Adrenal gland (tissue), 12 donors: ENCODE measurements around the gene LBHD2. TPM values are rescaled to one million over a fixed set of nuclear protein-coding genes. Genes with fewer than 3 reads are reported as not detected.
A peak's percentile ranks its signal among the peaks of the same experiment; 100 is the strongest.
"Not testable (repeated sequence)": the region's sequence is repeated elsewhere in the genome, so short reads cannot be mapped to it uniquely, and the experiment has no call there.

ENCODE experiments used
- DNase-seq, 7 donors: peaks; one replicate each; pipeline ENCODE4 v3.0.0-alpha.2; 2019 to 2020
- H3K27ac ChIP-seq, 5 donors: fragments of 200-600 bp; sonication (generic) in 4 of 5; 1 replicate in 3 of 5; 2 replicates in 2 of 5; pipeline versions ENCODE4 v1.5.1 to v1.8.0; 2016 to 2020; ENCODE audit warnings: mild to moderate bottlenecking in 1 of 5
- H3K27me3 ChIP-seq: fragments of 200-600 bp; 2 replicates; pipeline ENCODE4 v1.8.0; 2021
- H3K36me3 ChIP-seq, 2 donors: fragments of 200-600 bp; replicated peaks in 1 of 2; 1 replicate in 1 of 2; 2 replicates in 1 of 2; pipeline versions ENCODE4 v1.5.1 to v1.8.0; 2018 to 2022
- H3K4me1 ChIP-seq, 2 donors: fragments of 200-600 bp; replicated peaks in 1 of 2; 1 replicate in 1 of 2; 2 replicates in 1 of 2; pipeline versions ENCODE4 v1.5.1 to v1.8.0; 2018 to 2021
- H3K4me3 ChIP-seq, 4 donors: fragments of 200-600 bp; sonication (generic) in 3 of 4; one replicate each; pipeline ENCODE4 v1.5.1; 2016 to 2018
- H3K9me3 ChIP-seq, 3 donors: fragments of 200-600 bp; sonication (generic) in 1 of 3; replicated peaks in 1 of 3; 1 replicate in 2 of 3; 2 replicates in 1 of 3; pipeline versions ENCODE4 v1.5.1 to v1.8.0; 2016 to 2021
- POLR2A ChIP-seq, 2 donors: fragments of 450-650 bp; IDR thresholded peaks; one replicate each; pipeline ENCODE4 v1.6.1; 2017; ENCODE audit warnings: antibody characterized with exemption in 2 of 2, mild to moderate bottlenecking in 2 of 2, moderate library complexity in 1 of 2
- WGBS, 4 donors: extraction: QIAGEN DNeasy Blood & Tissue Kit in 2 of 4; methylation state at CpG; one replicate each; pipeline versions ENCODE4 v1.1.5 to v1.1.7; 2013 to 2017; 5-methylcytosine and 5-hydroxymethylcytosine counted together
- intact Hi-C, 2 donors: fragments of 100-400 bp; cut with DNase I; formaldehyde crosslinking; loops; one replicate each; pipeline versions ENCODE4 v1.14.1 to v1.15.0; 2022 to 2023
- polyA plus RNA-seq, 3 donors: library from polyadenylated mRNA; stranded (reverse); fragments of 200-250 nt in 2 of 3; fragments of 350-450 nt in 1 of 3; fragmentation: Illumina TruSeq in 1 of 3; extraction: RNeasy Lipid Tissue Mini Kit (QIAGEN cat#74804) in 1 of 3; gene quantifications; one replicate each; pipeline ENCODE4 v1.2.3, GENCODE V29; 2013 to 2014
- total RNA-seq, 9 donors: library from RNA; depleted of rRNA in 4 of 9; stranded (reverse); fragments of >200 nt in 4 of 9; fragments of 120-200 nt in 1 of 9; fragmentation: NEBNext Ultra II Directional in 1 of 9; extraction: Animal tissue kit (Norgen Biotek cat#: 25700) in 1 of 9; gene quantifications; one replicate each; pipeline versions ENCODE4 v1.1.0 to v1.2.4, GENCODE V29; 2013 to 2023
- TF ChIP-seq, protein P1 (sequence below), 6 experiments: fragments of 450-650 bp in 4 of 6; fragments of 200-600 bp in 2 of 6; sonication (generic) in 1 of 6; IDR thresholded peaks; 1 replicate in 5 of 6; 2 replicates in 1 of 6; pipeline versions ENCODE4 v1.5.1 to v1.8.0; 2016 to 2021; ENCODE audit warnings: antibody characterized with exemption in 6 of 6, mild to moderate bottlenecking in 2 of 6, moderate library complexity in 1 of 6
- donor health status: healthy with polysubstance abuse.
- donor health status: Bipolar disorder and iron deficiency.
- donor health status: DM: yes; HTN: yes; CAD: no.
- donor health status: DM: no; HTN: no; CAD: no.
- donor health status: DM: no; HTN: no; CAD: no.
- donor health status: DM: yes; HTN: yes; CAD: no.

LBHD2 gene
- total and polyA plus RNA-seq, 12 donors = 2.1 TPM; not detected in 11

DNA sequence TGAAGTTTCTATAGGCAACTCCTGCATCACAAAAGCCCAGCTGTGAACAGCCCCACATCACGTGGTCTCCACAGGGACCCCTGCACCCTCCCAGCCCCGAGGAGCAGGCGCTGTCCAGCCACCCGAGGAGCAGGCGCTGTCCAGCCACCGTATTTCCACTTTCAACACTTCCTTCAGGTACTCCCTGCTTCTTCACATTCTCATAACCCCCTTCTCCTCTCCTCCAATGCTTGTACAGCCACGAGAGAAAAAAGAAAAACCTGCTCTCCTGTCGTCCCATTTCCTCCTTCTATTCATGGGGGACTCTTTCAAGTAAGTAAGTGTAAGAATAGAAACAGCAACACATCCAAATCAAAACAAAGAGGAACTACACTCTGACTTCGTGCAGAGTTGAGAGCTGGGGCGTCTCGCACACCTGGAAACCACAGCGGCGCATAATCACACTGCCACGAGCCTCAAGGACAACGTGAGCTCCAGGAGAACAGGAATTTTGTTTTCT lies 38.6 kb upstream of the LBHD2 start:
- WGBS, 4 donors = 23 to 36% (median 25%) methylated on average over 15 of the region's 15 CpGs
- Histone ChIP-seq H3K27me3 (no peaks in the 10 kb centered on the region), H3K36me3 (no peaks in the 10 kb centered on the region), H3K27ac (no peak overlapping the region), H3K9me3 (no peaks in the 10 kb centered on the region), H3K4me3 (no peak overlapping the region), H3K4me1 (peaks cover 0 to 27% of the 10 kb centered on the region in 2 donors)
- TF ChIP-seq, protein P1, sequence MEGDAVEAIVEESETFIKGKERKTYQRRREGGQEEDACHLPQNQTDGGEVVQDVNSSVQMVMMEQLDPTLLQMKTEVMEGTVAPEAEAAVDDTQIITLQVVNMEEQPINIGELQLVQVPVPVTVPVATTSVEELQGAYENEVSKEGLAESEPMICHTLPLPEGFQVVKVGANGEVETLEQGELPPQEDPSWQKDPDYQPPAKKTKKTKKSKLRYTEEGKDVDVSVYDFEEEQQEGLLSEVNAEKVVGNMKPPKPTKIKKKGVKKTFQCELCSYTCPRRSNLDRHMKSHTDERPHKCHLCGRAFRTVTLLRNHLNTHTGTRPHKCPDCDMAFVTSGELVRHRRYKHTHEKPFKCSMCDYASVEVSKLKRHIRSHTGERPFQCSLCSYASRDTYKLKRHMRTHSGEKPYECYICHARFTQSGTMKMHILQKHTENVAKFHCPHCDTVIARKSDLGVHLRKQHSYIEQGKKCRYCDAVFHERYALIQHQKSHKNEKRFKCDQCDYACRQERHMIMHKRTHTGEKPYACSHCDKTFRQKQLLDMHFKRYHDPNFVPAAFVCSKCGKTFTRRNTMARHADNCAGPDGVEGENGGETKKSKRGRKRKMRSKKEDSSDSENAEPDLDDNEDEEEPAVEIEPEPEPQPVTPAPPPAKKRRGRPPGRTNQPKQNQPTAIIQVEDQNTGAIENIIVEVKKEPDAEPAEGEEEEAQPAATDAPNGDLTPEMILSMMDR (IDR thresholded peaks at IDR 0.05) = no peak
- no peak for TF ChIP-seq POLR2A (IDR thresholded peaks at IDR 0.05)
- intact Hi-C loops = no loop called here
- DNase-seq = peak in 1 of 7 donors; percentile 25

DNA sequence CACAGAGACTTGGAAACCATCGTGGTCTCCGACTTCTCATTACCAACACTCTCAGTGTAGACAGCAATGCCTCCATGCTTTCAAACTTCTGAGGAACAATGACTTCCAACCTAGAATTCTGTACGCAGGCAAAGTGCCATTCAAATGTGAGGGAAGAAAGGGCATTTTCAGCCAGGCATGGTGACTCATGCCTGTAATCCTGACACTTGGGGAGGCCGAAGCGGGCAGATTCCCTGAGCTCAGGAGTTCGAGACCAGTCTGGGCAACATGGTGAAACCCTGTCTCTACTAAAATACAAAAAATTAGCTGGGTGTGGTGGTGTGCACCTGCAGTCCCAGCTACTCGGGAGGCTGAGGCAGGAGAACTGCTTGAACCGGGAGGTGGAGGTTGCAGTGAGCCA lies 36.6 kb upstream of the LBHD2 start:
- H3K27ac ChIP-seq, H3K27me3 ChIP-seq, H3K4me3 ChIP-seq, H3K36me3 ChIP-seq, H3K9me3 ChIP-seq, intact Hi-C loops: not testable (repeated sequence)
- DNase-seq = peak in 1 of 7 donors; percentile 43
- 86 to 88% (median 87%) methylated on average over 8 of the region's 8 CpGs for WGBS, 4 donors
- H3K4me1 ChIP-seq = peaks cover 0 to 41% of the 10 kb centered on the region in 2 donors

DNA sequence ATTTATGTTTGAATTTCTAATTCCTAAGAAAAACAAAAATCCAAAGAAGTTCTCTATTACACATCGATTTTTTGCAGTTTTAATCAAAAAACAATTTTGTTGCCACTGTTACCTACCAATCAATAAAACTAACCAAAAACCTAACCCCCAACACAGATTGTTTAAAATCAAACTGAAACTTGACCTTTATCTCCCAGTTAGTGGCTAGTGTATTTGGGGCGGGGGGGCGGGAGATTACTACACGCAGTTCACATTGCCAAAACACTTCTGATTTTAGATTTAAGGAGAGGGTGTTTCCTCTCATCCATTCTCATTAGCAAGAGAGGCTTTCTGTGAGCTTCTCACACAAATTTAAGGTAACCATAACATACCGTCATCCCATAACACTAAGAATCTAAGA lies 33.1 kb upstream of the LBHD2 start:
- peaks cover 10 to 48% of the 10 kb centered on the region in 2 donors for H3K4me1 ChIP-seq
- no peaks in the 10 kb centered on the region for H3K9me3 ChIP-seq
- WGBS, 4 donors = 53 to 59% (median 59%) methylated on average over 5 of the region's 5 CpGs
- TF ChIP-seq POLR2A (IDR thresholded peaks at IDR 0.05) = no peak
- TF ChIP-seq, protein P1 (IDR thresholded peaks at IDR 0.05) = no peak
- no peak overlapping the region for H3K27ac ChIP-seq
- intact Hi-C loops = no loop called here
- H3K4me3 ChIP-seq = no peak overlapping the region
- no peaks in the 10 kb centered on the region for H3K27me3 ChIP-seq
- no peaks in the 10 kb centered on the region for H3K36me3 ChIP-seq
- DNase-seq = no peak

DNA sequence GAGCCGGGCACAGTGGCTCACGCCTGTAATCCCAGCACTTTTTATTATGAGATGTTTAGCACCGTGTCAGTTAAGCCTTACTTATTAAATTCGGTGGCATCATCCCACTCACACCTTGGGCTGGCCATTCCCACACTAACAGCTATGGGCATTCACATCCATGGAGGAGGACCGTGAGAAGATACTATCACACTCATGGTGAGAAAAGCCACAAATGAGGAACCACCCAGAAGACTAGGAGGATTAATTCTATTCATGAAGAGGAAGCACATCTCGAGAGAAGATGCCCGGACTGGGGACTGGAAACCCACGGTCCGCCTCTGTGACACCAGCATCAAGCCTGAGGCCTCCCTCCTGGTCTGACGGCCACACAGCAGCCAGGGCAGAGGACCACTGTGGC lies 31.6 kb upstream of the LBHD2 start:
- intact Hi-C loops = no loop called here
- TF ChIP-seq, protein P1 (IDR thresholded peaks at IDR 0.05) = no peak
- TF ChIP-seq POLR2A (IDR thresholded peaks at IDR 0.05) = no peak
- H3K4me1 ChIP-seq = peaks cover 14 to 44% of the 10 kb centered on the region in 2 donors
- H3K9me3 ChIP-seq = no peaks in the 10 kb centered on the region
- no peak for DNase-seq
- H3K27ac ChIP-seq = no peak overlapping the region
- 75 to 87% (median 78%) methylated on average over 8 to 10 of the region's 10 CpGs for WGBS, 4 donors
- no peak overlapping the region for H3K4me3 ChIP-seq
- H3K36me3 ChIP-seq = no peaks in the 10 kb centered on the region
- no peaks in the 10 kb centered on the region for H3K27me3 ChIP-seq

DNA sequence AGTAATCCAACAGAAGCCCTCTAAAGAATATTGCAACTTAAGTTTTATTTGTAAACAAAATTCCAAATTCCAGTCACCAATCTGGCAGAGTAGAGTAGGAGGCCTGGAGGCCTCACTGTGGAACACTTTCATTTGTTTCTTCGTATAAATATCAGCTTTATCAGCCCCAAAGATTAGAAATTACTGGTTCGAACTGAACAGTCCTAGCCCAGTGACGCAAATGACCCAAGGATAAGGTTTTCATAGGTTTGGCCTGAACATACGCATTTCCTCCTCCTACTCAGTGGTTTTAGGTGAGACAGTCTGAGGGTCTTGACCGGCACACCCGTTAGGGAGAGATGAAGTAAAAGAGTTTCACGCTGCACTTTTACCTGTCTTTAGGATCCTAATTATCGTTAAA lies 28.3 kb upstream of the LBHD2 start:
- Histone ChIP-seq H3K9me3 (no peaks in the 10 kb centered on the region), H3K4me1 (peaks cover 27 to 47% of the 10 kb centered on the region in 2 donors), H3K4me3 (peak overlapping the region in 1 of 4 donors; percentile 85), H3K27me3 (no peaks in the 10 kb centered on the region), H3K36me3 (no peaks in the 10 kb centered on the region), H3K27ac (peak overlapping the region; percentile 22 to 92 (median 82))
- intact Hi-C loops = no loop called here
- WGBS, 4 donors = 20 to 30% (median 28%) methylated on average over 8 of the region's 8 CpGs
- peak in 2 of 7 donors; percentile 47 to 69 for DNase-seq
- peak in 1 of 2 donors; percentile 30 for TF ChIP-seq POLR2A (IDR thresholded peaks at IDR 0.05)
- TF ChIP-seq, protein P1 (IDR thresholded peaks at IDR 0.05) = no peak
